Measurements from ENCODE around the gene KRTAP10-6. TPM values are rescaled to one million over a fixed set of nuclear protein-coding genes. Genes with fewer than 3 reads are reported as not detected.

KRTAP10-6 gene
- total and polyA plus RNA-seq, 2 donors (not counting 1 experiment from before 2014, with no cell fraction given): not detected

- no peaks in the 10 kb centered on the region for H3K79me2 ChIP-seq (ENCODE audit: control insufficient read depth, insufficient read depth, low read length)
- H3K4me2 ChIP-seq (ENCODE audit: extremely low read depth, insufficient read depth, low read length): no peak overlapping the region
- H3K9ac ChIP-seq (ENCODE audit: insufficient read depth, low read length): no peak overlapping the region
- H2AFZ ChIP-seq (ENCODE audit: low read length): no peak overlapping the region
- no peak for DNase-seq (ENCODE audit: low read depth in 2 of 2)
- H3K4me1 ChIP-seq (ENCODE audit: control insufficient read depth, extremely low read depth, insufficient read depth, low read length): no peaks in the 10 kb centered on the region
- H3K9me3 ChIP-seq (ENCODE audit: control insufficient read depth, insufficient read depth, low read depth, low read length): no peaks in the 10 kb centered on the region
- no peaks in the 10 kb centered on the region for H3K27me3 ChIP-seq (ENCODE audit: control insufficient read depth, insufficient read depth, low read length)
- H3K36me3 ChIP-seq (ENCODE audit: control insufficient read depth, insufficient read depth, low read length): no peaks in the 10 kb centered on the region
- H3K4me3 ChIP-seq (replicated peaks in 1 of 4; ENCODE audit: control extremely low read depth in 1 of 4, insufficient read depth in 1 of 4, low read depth in 3 of 4, low read length in 4 of 4): no peak overlapping the region
- H4K20me1 ChIP-seq (ENCODE audit: control insufficient read depth, extremely low read depth, insufficient read depth, low read length): no peaks in the 10 kb centered on the region
- no peak overlapping the region for H3K27ac ChIP-seq (ENCODE audit: insufficient read depth, low read length)
- TF ChIP-seq EZH2 (IDR thresholded peaks at IDR 0.05; ENCODE audit: low read length, missing control alignments) (no peak), CTCF (conservative IDR thresholded peaks at IDR 0.05 in 1 of 2, IDR thresholded peaks at IDR 0.05 in 1 of 2; ENCODE audit: low read depth in 1 of 2, low read length in 2 of 2) (no peak)
Measured at GRCh38 chr21:44625756-44626155, 33.5 kb upstream of the KRTAP10-6 start.

- no peak overlapping the region for H3K4me2 ChIP-seq (ENCODE audit: extremely low read depth, insufficient read depth, low read length)
- H3K79me2 ChIP-seq (ENCODE audit: control insufficient read depth, insufficient read depth, low read length): no peaks in the 10 kb centered on the region
- H3K4me1 ChIP-seq (ENCODE audit: control insufficient read depth, extremely low read depth, insufficient read depth, low read length): no peaks in the 10 kb centered on the region
- H3K27me3 ChIP-seq (ENCODE audit: control insufficient read depth, insufficient read depth, low read length): no peaks in the 10 kb centered on the region
- H3K36me3 ChIP-seq (ENCODE audit: control insufficient read depth, insufficient read depth, low read length): no peaks in the 10 kb centered on the region
- TF ChIP-seq CTCF (conservative IDR thresholded peaks at IDR 0.05 in 1 of 2, IDR thresholded peaks at IDR 0.05 in 1 of 2; ENCODE audit: low read depth in 1 of 2, low read length in 2 of 2) (no peak), EZH2 (IDR thresholded peaks at IDR 0.05; ENCODE audit: low read length, missing control alignments) (no peak)
- no peaks in the 10 kb centered on the region for H3K9me3 ChIP-seq (ENCODE audit: control insufficient read depth, insufficient read depth, low read depth, low read length)
- H3K4me3 ChIP-seq (replicated peaks in 1 of 4; ENCODE audit: control extremely low read depth in 1 of 4, insufficient read depth in 1 of 4, low read depth in 3 of 4, low read length in 4 of 4): no peak overlapping the region
- H3K27ac ChIP-seq (ENCODE audit: insufficient read depth, low read length): no peak overlapping the region
- no peak for DNase-seq (ENCODE audit: low read depth in 2 of 2)
- H3K9ac ChIP-seq (ENCODE audit: insufficient read depth, low read length): no peak overlapping the region
- H4K20me1 ChIP-seq (ENCODE audit: control insufficient read depth, extremely low read depth, insufficient read depth, low read length): no peaks in the 10 kb centered on the region
- no peak overlapping the region for H2AFZ ChIP-seq (ENCODE audit: low read length)
Measured at GRCh38 chr21:44623575-44623974, 31.3 kb upstream of the KRTAP10-6 start.

GRCh38 chr21:44619886-44620285 lies 27.6 kb upstream of the KRTAP10-6 start:
- Histone ChIP-seq H3K27ac (ENCODE audit: insufficient read depth, low read length) (no peak overlapping the region), H3K27me3 (ENCODE audit: control insufficient read depth, insufficient read depth, low read length) (no peaks in the 10 kb centered on the region), H3K4me1 (ENCODE audit: control insufficient read depth, extremely low read depth, insufficient read depth, low read length) (no peaks in the 10 kb centered on the region), H3K9ac (ENCODE audit: insufficient read depth, low read length) (no peak overlapping the region), H2AFZ (ENCODE audit: low read length) (no peak overlapping the region), H3K4me3 (replicated peaks in 1 of 4; ENCODE audit: control extremely low read depth in 1 of 4, insufficient read depth in 1 of 4, low read depth in 3 of 4, low read length in 4 of 4) (no peak overlapping the region), H3K36me3 (ENCODE audit: control insufficient read depth, insufficient read depth, low read length) (no peaks in the 10 kb centered on the region), H3K79me2 (ENCODE audit: control insufficient read depth, insufficient read depth, low read length) (no peaks in the 10 kb centered on the region), H3K4me2 (ENCODE audit: extremely low read depth, insufficient read depth, low read length) (no peak overlapping the region), H3K9me3 (ENCODE audit: control insufficient read depth, insufficient read depth, low read depth, low read length) (no peaks in the 10 kb centered on the region), H4K20me1 (ENCODE audit: control insufficient read depth, extremely low read depth, insufficient read depth, low read length) (no peaks in the 10 kb centered on the region)
- TF ChIP-seq CTCF (conservative IDR thresholded peaks at IDR 0.05 in 1 of 2, IDR thresholded peaks at IDR 0.05 in 1 of 2; ENCODE audit: low read depth in 1 of 2, low read length in 2 of 2): no peak
- no peak for TF ChIP-seq EZH2 (IDR thresholded peaks at IDR 0.05; ENCODE audit: low read length, missing control alignments)
- no peak for DNase-seq (ENCODE audit: low read depth in 2 of 2)
